ENCODE results near the gene CCDC170.

The CCDC170 gene

GRCh38 chr6:151551223-151551857 is 57.5 kb downstream of the CCDC170 start:
- Histone ChIP-seq H3K27ac (peak overlapping the region in 4 of 11 experiments; percentile 18 to 82 (median 71); a peak in 7 of 22 replicates), H3K4me3 (no peak overlapping the region), H3K4me1 (peaks cover 0 to 64% (median 0%) of the 10 kb centered on the region in 10 experiments; a peak in 7 of 20 replicates), H3K27me3 (no peaks in the 10 kb centered on the region), H3K4me2 (peak overlapping the region in 2 of 11 experiments; percentile 71 to 79; a peak in 4 of 22 replicates), H3K9me3 (replicated peaks in 1 of 11) (peaks cover 0 to 26% (median 8%) of the 10 kb centered on the region in 11 experiments; a peak in 13 of 22 replicates), H4K20me1 (no peaks in the 10 kb centered on the region), H3K9ac (peak overlapping the region in 2 of 11 experiments; percentile 8 to 49; a peak in 3 of 22 replicates), H3K36me3 (no peaks in the 10 kb centered on the region)
- TF ChIP-seq Cebpa-rat (IDR thresholded peaks at IDR 0.05) = no peak

GRCh38 chr6:151553416-151554165 is 59.8 kb downstream of the CCDC170 start:
- Histone ChIP-seq H3K27me3 (no peaks in the 10 kb centered on the region), H3K9me3 (replicated peaks in 1 of 11) (peaks cover 6 to 43% (median 15%) of the 10 kb centered on the region in 11 experiments; a peak in 20 of 22 replicates), H3K27ac (peak overlapping the region in 4 of 11 experiments; percentile 55 to 82 (median 74); a peak in 7 of 22 replicates), H3K4me1 (peaks cover 0 to 73% (median 0%) of the 10 kb centered on the region in 10 experiments; a peak in 7 of 20 replicates), H3K36me3 (no peaks in the 10 kb centered on the region; a peak in 1 of 22 replicates), H3K4me3 (no peak overlapping the region), H4K20me1 (no peaks in the 10 kb centered on the region), H3K9ac (peak overlapping the region in 3 of 11 experiments; percentile 36 to 75 (median 65); a peak in 5 of 22 replicates), H3K4me2 (peak overlapping the region in 4 of 11 experiments; percentile 12 to 79 (median 64); a peak in 4 of 22 replicates)
- TF ChIP-seq Cebpa-rat (IDR thresholded peaks at IDR 0.05) = no peak

GRCh38 chr6:151561238-151561637 is 67.4 kb downstream of the CCDC170 start:
- H3K4me1 ChIP-seq = peaks cover 0 to 16% (median 0%) of the 10 kb centered on the region in 10 experiments; a peak in 4 of 20 replicates
- H3K9ac ChIP-seq = no peak overlapping the region
- H3K4me2 ChIP-seq = no peak overlapping the region
- H4K20me1 ChIP-seq = no peaks in the 10 kb centered on the region
- H3K9me3 ChIP-seq (replicated peaks in 1 of 11) = peaks cover 49 to 86% (median 58%) of the 10 kb centered on the region in 11 experiments
- H3K27ac ChIP-seq = no peak overlapping the region
- H3K4me3 ChIP-seq = no peak overlapping the region
- TF ChIP-seq Cebpa-rat (IDR thresholded peaks at IDR 0.05) = no peak
- peaks cover 0 to 5% (median 0%) of the 10 kb centered on the region in 11 experiments; a peak in 2 of 22 replicates for H3K36me3 ChIP-seq
- H3K27me3 ChIP-seq = no peaks in the 10 kb centered on the region

- Histone ChIP-seq H3K4me1 (peaks cover 0 to 7% (median 0%) of the 10 kb centered on the region in 10 experiments; a peak in 3 of 20 replicates), H3K36me3 (peaks cover 0 to 5% (median 0%) of the 10 kb centered on the region in 11 experiments; a peak in 1 of 22 replicates), H3K27ac (no peak overlapping the region), H3K9ac (no peak overlapping the region), H3K4me3 (no peak overlapping the region), H3K4me2 (no peak overlapping the region), H3K9me3 (replicated peaks in 1 of 11) (peaks cover 36 to 59% (median 48%) of the 10 kb centered on the region in 11 experiments), H4K20me1 (no peaks in the 10 kb centered on the region), H3K27me3 (no peaks in the 10 kb centered on the region)
- no peak for TF ChIP-seq Cebpa-rat (IDR thresholded peaks at IDR 0.05)
Observed at GRCh38 chr6:151564654-151565053, 70.8 kb downstream of the CCDC170 start.

GRCh38 chr6:151565940-151566339 is 72.1 kb downstream of the CCDC170 start:
- peaks cover 0 to 5% (median 0%) of the 10 kb centered on the region in 11 experiments; a peak in 1 of 22 replicates for H3K36me3 ChIP-seq
- no peaks in the 10 kb centered on the region for H3K27me3 ChIP-seq
- H3K4me1 ChIP-seq = peaks cover 0 to 13% (median 0%) of the 10 kb centered on the region in 10 experiments; a peak in 5 of 20 replicates
- no peak for TF ChIP-seq Cebpa-rat (IDR thresholded peaks at IDR 0.05)
- no peaks in the 10 kb centered on the region for H4K20me1 ChIP-seq
- no peak overlapping the region for H3K9ac ChIP-seq
- no peak overlapping the region for H3K4me3 ChIP-seq
- no peak overlapping the region for H3K4me2 ChIP-seq
- H3K27ac ChIP-seq = no peak overlapping the region
- H3K9me3 ChIP-seq (replicated peaks in 1 of 11) = peaks cover 27 to 46% (median 37%) of the 10 kb centered on the region in 11 experiments

- H3K4me2 ChIP-seq = no peak overlapping the region
- peaks cover 0 to 19% (median 0%) of the 10 kb centered on the region in 10 experiments; a peak in 5 of 20 replicates for H3K4me1 ChIP-seq
- peaks cover 0 to 5% (median 0%) of the 10 kb centered on the region in 11 experiments; a peak in 1 of 22 replicates for H3K36me3 ChIP-seq
- no peak overlapping the region for H3K4me3 ChIP-seq
- H3K27me3 ChIP-seq = no peaks in the 10 kb centered on the region
- H4K20me1 ChIP-seq = no peaks in the 10 kb centered on the region
- no peak overlapping the region for H3K27ac ChIP-seq
- no peak for TF ChIP-seq Cebpa-rat (IDR thresholded peaks at IDR 0.05)
- peaks cover 21 to 39% (median 32%) of the 10 kb centered on the region in 11 experiments for H3K9me3 ChIP-seq (replicated peaks in 1 of 11)
- no peak overlapping the region for H3K9ac ChIP-seq
Observed at GRCh38 chr6:151566557-151566956, 72.7 kb downstream of the CCDC170 start.

GRCh38 chr6:151576633-151577032 is 82.8 kb downstream of the CCDC170 start:
- Histone ChIP-seq H3K27ac (no peak overlapping the region), H3K4me2 (no peak overlapping the region), H3K4me1 (peaks cover 0 to 9% (median 0%) of the 10 kb centered on the region in 10 experiments; a peak in 6 of 20 replicates), H3K4me3 (no peak overlapping the region), H3K9ac (no peak overlapping the region), H3K27me3 (no peaks in the 10 kb centered on the region), H3K36me3 (no peaks in the 10 kb centered on the region), H3K9me3 (replicated peaks in 1 of 11) (peaks cover 0 to 11% (median 2%) of the 10 kb centered on the region in 11 experiments; a peak in 9 of 22 replicates), H4K20me1 (no peaks in the 10 kb centered on the region)
- TF ChIP-seq Cebpa-rat (IDR thresholded peaks at IDR 0.05) = no peak

GRCh38 chr6:151577257-151577656 is 83.4 kb downstream of the CCDC170 start:
- H3K4me3 ChIP-seq = no peak overlapping the region
- TF ChIP-seq Cebpa-rat (IDR thresholded peaks at IDR 0.05) = no peak

GRCh38 chr6:151585741-151586140 is 91.9 kb downstream of the CCDC170 start:
- Histone ChIP-seq H3K9ac (no peak overlapping the region), H3K9me3 (replicated peaks in 1 of 11) (peaks cover 5 to 20% (median 11%) of the 10 kb centered on the region in 11 experiments; a peak in 11 of 22 replicates), H3K27me3 (no peaks in the 10 kb centered on the region), H3K36me3 (no peaks in the 10 kb centered on the region), H4K20me1 (no peaks in the 10 kb centered on the region), H3K4me3 (no peak overlapping the region), H3K4me2 (no peak overlapping the region), H3K4me1 (peaks cover 0 to 12% (median 6%) of the 10 kb centered on the region in 10 experiments; a peak in 14 of 20 replicates), H3K27ac (no peak overlapping the region)
- TF ChIP-seq Cebpa-rat (IDR thresholded peaks at IDR 0.05) = no peak

More at GRCh38 chr6:151577257-151577656, 83.4 kb downstream of the CCDC170 start:
- Histone ChIP-seq H3K36me3 (no peaks in the 10 kb centered on the region), H3K27me3 (no peaks in the 10 kb centered on the region), H4K20me1 (no peaks in the 10 kb centered on the region), H3K9me3 (replicated peaks in 1 of 11) (peaks cover 5 to 17% (median 8%) of the 10 kb centered on the region in 11 experiments; a peak in 12 of 22 replicates), H3K9ac (no peak overlapping the region), H3K4me2 (no peak overlapping the region), H3K27ac (no peak overlapping the region), H3K4me1 (peaks cover 0 to 9% (median 0%) of the 10 kb centered on the region in 10 experiments; a peak in 6 of 20 replicates)

Measured in BLaER1 treated with 17β-estradiol and CSF1 and Interleukin-3, amounts not matched to agents 10 nM and 100 nM (cell line).